PC-3 (cell line): Measurements from ENCODE around the gene HOXA10. TPM values are rescaled to one million over a fixed set of nuclear protein-coding genes. Genes with fewer than 3 reads are reported as not detected.

Experiments
- ATAC-seq: fragments of 200-7000 bp; cut with Tn5 transposase; 2 replicates; pipeline ENCODE4 v1.9.1; 2020; ENCODE audit warnings: mild to moderate bottlenecking, moderate library complexity
- BruUV-seq: library from RNA; stranded (reverse); fragments of 400-500 nt; replicated peaks from 2 replicates; lab custom pipeline; 2021; lab: Mats Ljungman, UMichigan
- CTCF ChIA-PET: fragments of 300-600 bp; sonication (Branson Sonifier 250); formaldehyde crosslinking; loops from one replicate; lab custom pipeline; 2022; ENCODE audit warnings: antibody characterized with exemption; lab: Charles Lee
- POLR2A ChIA-PET: fragments of 300-600 bp; sonication (Branson Sonifier 250); formaldehyde crosslinking; loops from one replicate; lab custom pipeline; 2022; ENCODE audit warnings: antibody characterized with exemption; ENCODE audit not compliant: unreplicated experiment; lab: Charles Lee
- DNase-seq: peaks from one replicate; pipeline ENCODE4 v3.0.0-alpha.2; 2015
- H2AFZ ChIP-seq: fragments of 300-600 bp; sonication (generic); 2 replicates; pipeline ENCODE4 v1.6.0; 2016; ENCODE audit warnings: antibody characterized with exemption, low read length
- H3F3A ChIP-seq: fragments of 300-600 bp; sonication (generic); one replicate; pipeline ENCODE4 v1.6.0; 2017; ENCODE audit warnings: antibody characterized with exemption, low read length, control low read depth, mild to moderate bottlenecking; ENCODE audit not compliant: unreplicated experiment
- H3K27ac ChIP-seq: fragments of 300-600 bp; sonication (generic); 2 replicates; pipeline ENCODE4 v1.5.1; 2016; ENCODE audit warnings: mild to moderate bottlenecking, low read length
- H3K27me3 ChIP-seq: fragments of 300-600 bp; sonication (generic); 2 replicates; pipeline ENCODE4 v1.6.1; 2016; ENCODE audit warnings: low read length, mixed read lengths
- H3K36me3 ChIP-seq: fragments of 300-600 bp; sonication (generic); 2 replicates; pipeline ENCODE4 v1.6.1; 2016; ENCODE audit warnings: low read depth, mixed run types, low read length, mixed read lengths
- H3K4me1 ChIP-seq: fragments of 300-600 bp; sonication (generic); 2 replicates; pipeline ENCODE4 v1.5.1; 2016; ENCODE audit warnings: low read length; ENCODE audit not compliant: insufficient read depth
- H3K4me2 ChIP-seq: fragments of 300-600 bp; sonication (generic); 2 replicates; pipeline ENCODE4 v1.6.0; 2016; ENCODE audit warnings: low read length
- H3K4me3 ChIP-seq: fragments of 300-600 bp; sonication (generic); 2 replicates; pipeline ENCODE4 v1.5.1; 2016; ENCODE audit warnings: mild to moderate bottlenecking, low read length, mixed read lengths
- H3K79me2 ChIP-seq: fragments of 300-600 bp; sonication (generic); 2 replicates; pipeline ENCODE4 v1.6.1; 2017; ENCODE audit warnings: low read length, mixed read lengths
- H3K9ac ChIP-seq: fragments of 300-600 bp; sonication (generic); 2 replicates; pipeline ENCODE4 v1.6.0; 2016; ENCODE audit warnings: mild to moderate bottlenecking, low read length
- H3K9me2 ChIP-seq: fragments of 300-600 bp; sonication (generic); replicated peaks from 2 replicates; pipeline ENCODE4 v1.6.1; 2016; ENCODE audit warnings: mixed run types, low read length, mixed read lengths
- H3K9me3 ChIP-seq: fragments of 300-600 bp; sonication (generic); 2 replicates; pipeline ENCODE4 v1.6.1; 2016; ENCODE audit warnings: low read length, mixed read lengths
- H4K20me1 ChIP-seq: fragments of 300-600 bp; sonication (generic); 2 replicates; pipeline ENCODE4 v1.6.1; 2016; ENCODE audit warnings: low read length, mixed read lengths
- EZH2 ChIP-seq: fragments of 300-600 bp; sonication (generic); IDR thresholded peaks from one replicate; pipeline ENCODE4 v1.6.1; 2017; ENCODE audit warnings: antibody characterized with exemption, mild to moderate bottlenecking, low read length; ENCODE audit not compliant: unreplicated experiment
- EZH2phosphoT487 ChIP-seq: fragments of 300-600 bp; sonication (generic); IDR thresholded peaks from 2 replicates; pipeline ENCODE4 v1.6.1; 2018; ENCODE audit warnings: mild to moderate bottlenecking, antibody characterized with exemption, low read length, borderline replicate concordance
- intact Hi-C: fragments of 100-400 bp; cut with micrococcal nuclease; formaldehyde crosslinking; loops from 2 replicates; pipeline ENCODE4 v1.9.0; 2023
- total RNA-seq: library from RNA; depleted of rRNA; stranded (reverse); fragments of >200 nt; gene quantifications from 2 replicates; pipeline ENCODE4 v1.2.3, GENCODE V29; 2014
- TF ChIP-seq, protein P1 (sequence below): fragments of 300-600 bp; sonication (generic); conservative IDR thresholded peaks from 2 replicates; pipeline ENCODE4 v1.5.1; 2017; ENCODE audit warnings: antibody characterized with exemption, low read depth, mild to moderate bottlenecking, low read length

The HOXA10 gene
- total RNA-seq, 1 experiment from 2014 or later, result 46.1 TPM

DNA sequence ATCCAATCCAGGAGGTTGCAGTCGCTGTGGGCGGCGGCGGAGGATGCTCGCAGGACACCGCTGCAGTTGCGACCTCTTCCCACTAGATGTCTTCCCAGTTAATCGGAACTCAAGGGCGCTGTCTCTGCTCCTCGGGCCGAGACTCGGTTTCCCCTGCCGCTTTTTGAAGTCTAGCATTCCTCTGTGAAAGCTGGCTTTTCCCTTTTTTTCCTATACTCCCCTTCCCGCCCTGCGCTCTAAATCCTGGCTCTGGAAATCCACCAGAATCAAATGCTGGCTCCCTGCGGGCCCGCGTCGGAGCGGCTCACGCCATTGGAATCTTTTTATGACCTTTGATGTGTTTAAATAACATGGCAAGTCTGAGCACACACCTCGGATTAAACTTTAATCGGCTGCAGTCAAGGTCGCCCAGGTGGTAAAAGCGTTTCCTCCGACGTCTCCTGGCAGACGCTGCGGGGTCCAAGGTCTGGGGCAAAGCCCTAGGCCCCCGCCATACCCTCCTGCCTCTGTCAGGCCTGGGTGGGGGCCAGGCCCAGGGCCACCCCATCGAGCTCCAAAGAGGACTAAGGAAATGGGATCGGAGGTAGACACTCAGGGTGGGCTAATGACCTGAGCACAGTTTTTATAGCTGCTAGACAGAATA lies 36.4 kb upstream of the HOXA10 start:
- Histone ChIP-seq H3K27ac (no peak overlapping the region), H3K79me2 (peaks cover 28% of the 10 kb centered on the region), H3F3A (no peaks in the 10 kb centered on the region), H3K9me3 (no peaks in the 10 kb centered on the region), H3K9ac (peak overlapping the region; percentile 29), H3K27me3 (no peaks in the 10 kb centered on the region), H3K9me2 (no peaks in the 10 kb centered on the region), H3K36me3 (no peaks in the 10 kb centered on the region), H3K4me2 (peak overlapping the region; percentile 93), H2AFZ (peak overlapping the region; percentile 89), H4K20me1 (no peaks in the 10 kb centered on the region), H3K4me3 (peak overlapping the region; percentile 65), H3K4me1 (peaks cover 36% of the 10 kb centered on the region)
- no TSS peak for BruUV-seq
- peak; percentile 65 for DNase-seq
- POLR2A ChIA-PET, result no interaction called here
- intact Hi-C loops, result loop anchor here (1.0 kb wide), 1 partner anchor 366 kb away; no protein-coding TSS in a partner anchor
- CTCF ChIA-PET, result interaction anchor here (0.9 to 1.0 kb wide), 2 partner anchors 395 kb away, joined by 6 to 7 read pairs; no protein-coding TSS in a partner anchor
- TF ChIP-seq, protein P1, sequence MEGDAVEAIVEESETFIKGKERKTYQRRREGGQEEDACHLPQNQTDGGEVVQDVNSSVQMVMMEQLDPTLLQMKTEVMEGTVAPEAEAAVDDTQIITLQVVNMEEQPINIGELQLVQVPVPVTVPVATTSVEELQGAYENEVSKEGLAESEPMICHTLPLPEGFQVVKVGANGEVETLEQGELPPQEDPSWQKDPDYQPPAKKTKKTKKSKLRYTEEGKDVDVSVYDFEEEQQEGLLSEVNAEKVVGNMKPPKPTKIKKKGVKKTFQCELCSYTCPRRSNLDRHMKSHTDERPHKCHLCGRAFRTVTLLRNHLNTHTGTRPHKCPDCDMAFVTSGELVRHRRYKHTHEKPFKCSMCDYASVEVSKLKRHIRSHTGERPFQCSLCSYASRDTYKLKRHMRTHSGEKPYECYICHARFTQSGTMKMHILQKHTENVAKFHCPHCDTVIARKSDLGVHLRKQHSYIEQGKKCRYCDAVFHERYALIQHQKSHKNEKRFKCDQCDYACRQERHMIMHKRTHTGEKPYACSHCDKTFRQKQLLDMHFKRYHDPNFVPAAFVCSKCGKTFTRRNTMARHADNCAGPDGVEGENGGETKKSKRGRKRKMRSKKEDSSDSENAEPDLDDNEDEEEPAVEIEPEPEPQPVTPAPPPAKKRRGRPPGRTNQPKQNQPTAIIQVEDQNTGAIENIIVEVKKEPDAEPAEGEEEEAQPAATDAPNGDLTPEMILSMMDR, result peak; percentile 83
- TF ChIP-seq EZH2phosphoT487 (no peak), EZH2 (no peak)
- peak; percentile 46 for ATAC-seq

DNA sequence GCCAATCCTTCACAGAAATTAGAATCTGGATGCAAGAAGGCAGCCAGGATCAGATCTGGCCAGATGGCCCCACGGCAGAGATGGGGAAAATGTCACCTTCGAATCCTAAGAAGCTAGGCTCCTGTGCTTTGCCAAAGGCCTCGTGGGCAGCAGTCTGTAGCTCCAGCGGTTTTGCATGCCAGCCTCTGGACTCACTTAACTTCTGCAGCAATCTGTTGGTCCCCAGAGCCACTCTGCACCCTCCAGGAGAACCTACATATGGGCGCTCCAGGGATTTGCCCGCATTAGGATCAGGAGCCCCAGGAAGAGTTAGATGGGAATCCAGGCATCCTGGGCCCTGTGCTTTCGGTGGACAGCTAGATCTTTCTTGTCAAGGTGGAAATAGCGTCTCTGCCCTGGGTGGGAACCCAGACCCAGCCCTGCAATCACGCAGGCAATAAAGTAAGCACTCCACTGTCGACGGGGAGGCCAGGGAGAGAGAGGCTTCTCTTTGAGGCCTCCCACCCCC lies 35.9 kb upstream of the HOXA10 start:
- Histone ChIP-seq H3F3A (no peaks in the 10 kb centered on the region), H3K27me3 (no peaks in the 10 kb centered on the region), H3K9ac (no peak overlapping the region), H3K27ac (no peak overlapping the region), H3K9me3 (no peaks in the 10 kb centered on the region), H3K4me2 (peak overlapping the region; percentile 93), H3K79me2 (peaks cover 34% of the 10 kb centered on the region), H3K4me1 (peaks cover 36% of the 10 kb centered on the region), H3K36me3 (no peaks in the 10 kb centered on the region), H3K4me3 (peak overlapping the region; percentile 65; the same call in 1 of the 2 replicates), H2AFZ (peak overlapping the region; percentile 89), H4K20me1 (no peaks in the 10 kb centered on the region), H3K9me2 (no peaks in the 10 kb centered on the region)
- ChIA-PET POLR2A (no interaction called here), CTCF (interaction anchor here (0.5 to 0.9 kb wide), 3 partner anchors 368 to 864 kb away, joined by 3 to 6 read pairs (median 3); no protein-coding TSS in a partner anchor)
- DNase-seq (no peak), ATAC-seq (no peak)
- no TSS peak for BruUV-seq
- TF ChIP-seq, protein P1, result no peak
- no peak for TF ChIP-seq EZH2phosphoT487
- TF ChIP-seq EZH2, result no peak
- intact Hi-C loops, result loop anchor here (1.0 kb wide), 1 partner anchor 366 kb away; no protein-coding TSS in a partner anchor

DNA sequence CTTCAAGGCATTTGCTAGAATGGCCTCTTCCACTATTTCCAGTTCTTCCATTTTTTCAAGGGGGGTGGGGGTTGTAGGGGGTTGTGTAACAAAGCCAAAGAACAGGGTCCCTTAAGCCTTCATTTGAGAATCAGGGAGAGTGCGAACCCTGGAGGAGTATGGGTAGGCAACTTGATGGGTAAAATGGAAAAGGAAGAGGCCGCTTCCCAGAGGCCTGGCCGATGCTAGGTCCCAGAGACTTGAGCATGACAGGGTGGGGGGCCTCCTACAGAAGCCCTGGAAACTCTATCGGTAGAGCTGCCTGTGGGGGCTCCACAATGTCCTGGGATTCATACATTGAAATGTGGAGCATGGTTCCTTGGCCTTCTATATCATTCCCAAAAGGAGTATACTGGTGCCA lies 34.9 kb upstream of the HOXA10 start:
- ATAC-seq (no peak), DNase-seq (no peak)
- H3F3A ChIP-seq, result no peaks in the 10 kb centered on the region
- H3K27ac ChIP-seq, result no peak overlapping the region
- no peak overlapping the region for H3K4me3 ChIP-seq
- H3K4me2 ChIP-seq, result no peak overlapping the region
- H3K9ac ChIP-seq, result no peak overlapping the region
- no peaks in the 10 kb centered on the region for H3K9me3 ChIP-seq
- BruUV-seq, result no TSS peak
- H3K36me3 ChIP-seq, result no peaks in the 10 kb centered on the region
- peaks cover 39% of the 10 kb centered on the region for H3K4me1 ChIP-seq
- no peak overlapping the region for H2AFZ ChIP-seq
- no peaks in the 10 kb centered on the region for H3K9me2 ChIP-seq
- TF ChIP-seq EZH2phosphoT487 (no peak), EZH2 (no peak)
- TF ChIP-seq, protein P1, result no peak
- intact Hi-C loops, result no loop called here
- H4K20me1 ChIP-seq, result no peaks in the 10 kb centered on the region
- no peaks in the 10 kb centered on the region for H3K27me3 ChIP-seq
- CTCF ChIA-PET, result no interaction called here
- POLR2A ChIA-PET, result interaction anchor here (0.6 kb wide), 1 partner anchor 20 kb away, joined by 3 read pairs; no protein-coding TSS in a partner anchor
- peaks cover 44% of the 10 kb centered on the region for H3K79me2 ChIP-seq
